OCI-LY7 (cell line): ENCODE measurements around the gene SRPRB. TPM values are rescaled to one million over a fixed set of nuclear protein-coding genes. Genes with fewer than 3 reads are reported as not detected.

Experiments used
- BruUV-seq: library from RNA; stranded (reverse); fragments of 400-500 nt; replicated peaks from 2 replicates; lab custom pipeline; 2021; lab: Mats Ljungman, UMichigan
- CTCF ChIA-PET: fragments of 300-600 bp; sonication (Branson Sonifier 250); formaldehyde crosslinking; loops from one replicate; lab custom pipeline; 2022; ENCODE audit warnings: antibody characterized with exemption; ENCODE audit not compliant: unreplicated experiment; lab: Charles Lee
- POLR2A ChIA-PET: fragments of 300-600 bp; sonication (Branson Sonifier 250); formaldehyde crosslinking; loops from one replicate; lab custom pipeline; 2022; ENCODE audit warnings: antibody characterized with exemption; lab: Charles Lee
- DNase-seq: peaks from one replicate; pipeline ENCODE4 v3.0.0-alpha.2; 2015; ENCODE audit warnings: low spot score
- H2AFZ ChIP-seq: fragments of 200-600 bp; sonication (generic), shearing (Covaris generic); 2 replicates; pipeline ENCODE4 v1.6.1; 2014; ENCODE audit warnings: mild to moderate bottlenecking, antibody characterized with exemption, low read length, moderate library complexity
- H3K27ac ChIP-seq: fragments of 200-600 bp; sonication (generic); 2 replicates; pipeline ENCODE4 v1.5.1; 2014; ENCODE audit warnings: mixed run types, low read depth, mild to moderate bottlenecking, moderate library complexity, low read length, inconsistent platforms; ENCODE audit not compliant: poor library complexity, severe bottlenecking
- H3K36me3 ChIP-seq: fragments of 200-600 bp; sonication (generic); 2 replicates; pipeline ENCODE4 v1.6.1; 2014; ENCODE audit warnings: mild to moderate bottlenecking, antibody characterized with exemption, low read length, moderate library complexity, mixed read lengths; ENCODE audit not compliant: insufficient read depth
- H3K4me1 ChIP-seq: fragments of 200-600 bp; sonication (generic); 2 replicates; pipeline ENCODE4 v1.5.1; 2014; ENCODE audit warnings: mild to moderate bottlenecking, low read length; ENCODE audit not compliant: insufficient read depth, poor library complexity, severe bottlenecking
- H3K4me2 ChIP-seq: fragments of 200-600 bp; sonication (generic); 2 replicates; pipeline ENCODE4 v1.6.1; 2014; ENCODE audit warnings: mild to moderate bottlenecking, low read length
- H3K4me3 ChIP-seq: fragments of 200-600 bp; sonication (generic); 2 replicates; pipeline ENCODE4 v1.5.1; 2014; ENCODE audit warnings: mild to moderate bottlenecking, low read depth, low read length; ENCODE audit not compliant: poor library complexity, severe bottlenecking
- H3K79me2 ChIP-seq: fragments of 200-600 bp; sonication (generic); 2 replicates; pipeline ENCODE4 v1.6.1; 2016; ENCODE audit warnings: low read depth, mild to moderate bottlenecking, low read length, moderate library complexity, mixed read lengths; ENCODE audit not compliant: insufficient read depth
- H3K9me2 ChIP-seq: fragments of 200-600 bp; sonication (generic); 2 replicates; pipeline ENCODE4 v1.6.1; 2016; ENCODE audit warnings: mild to moderate bottlenecking, low read length, mixed read lengths; ENCODE audit not compliant: insufficient read depth
- H3K9me3 ChIP-seq: fragments of 200-600 bp; sonication (generic); 2 replicates; pipeline ENCODE4 v1.6.1; 2014; ENCODE audit warnings: mild to moderate bottlenecking, mixed run types, low read length, mixed read lengths
- H4K20me1 ChIP-seq: fragments of 200-600 bp; sonication (generic); 2 replicates; pipeline ENCODE4 v1.6.1; 2014; ENCODE audit warnings: mild to moderate bottlenecking, antibody characterized with exemption, low read length, moderate library complexity, mixed read lengths; ENCODE audit not compliant: insufficient read depth
- CTCF ChIP-seq: fragments of 200-600 bp; sonication (generic); conservative IDR thresholded peaks from 2 replicates; pipeline ENCODE4 v1.5.1; 2014; ENCODE audit warnings: mild to moderate bottlenecking, antibody characterized with exemption, low read length, moderate library complexity, mixed read lengths
- EZH2phosphoT487 ChIP-seq: fragments of 200-600 bp; sonication (generic); IDR thresholded peaks from 2 replicates; pipeline ENCODE4 v1.6.1; 2018; ENCODE audit warnings: low read depth, borderline replicate concordance, mild to moderate bottlenecking, mixed run types, antibody characterized with exemption, low read length, moderate library complexity, mixed read lengths
- intact Hi-C: fragments of 100-400 bp; cut with micrococcal nuclease; formaldehyde crosslinking; loops from one replicate; pipeline ENCODE4 v1.10.0; 2022; ENCODE audit not compliant: unreplicated experiment
- total RNA-seq, 2 experiments: library from RNA; depleted of rRNA in 1 of 2; stranded (reverse); fragments of >200 nt in 1 of 2; shearing (Covaris generic) in 1 of 2; gene quantifications; 2 replicates each; pipeline ENCODE4 v1.2.3, GENCODE V29; 2014 to 2022

SRPRB gene
- total RNA-seq, 2 experiments from 2014 or later = 39.4 to 54.1 TPM

GRCh38 chr3:133781570-133781969 lies 24.0 kb upstream of the SRPRB start:
- no peak overlapping the region for H3K4me3 ChIP-seq
- no peaks in the 10 kb centered on the region for H3K9me2 ChIP-seq
- BruUV-seq = no TSS peak
- no peaks in the 10 kb centered on the region for H4K20me1 ChIP-seq
- H3K9me3 ChIP-seq = no peaks in the 10 kb centered on the region
- POLR2A ChIA-PET = interaction anchor here (0.6 to 0.8 kb wide), 3 partner anchors 9 to 13 kb away, joined by 3 to 4 read pairs (median 3); no protein-coding TSS in a partner anchor
- TF ChIP-seq CTCF (no peak), EZH2phosphoT487 (no peak)
- no peak overlapping the region for H3K27ac ChIP-seq
- no peak for DNase-seq
- no peaks in the 10 kb centered on the region for H3K79me2 ChIP-seq
- H3K36me3 ChIP-seq = no peaks in the 10 kb centered on the region
- H3K4me1 ChIP-seq = no peaks in the 10 kb centered on the region
- intact Hi-C loops = no loop called here
- no peak overlapping the region for H2AFZ ChIP-seq
- H3K4me2 ChIP-seq = no peak overlapping the region
- CTCF ChIA-PET = no interaction called here

GRCh38 chr3:133782454-133782853 lies 23.2 kb upstream of the SRPRB start:
- H2AFZ ChIP-seq = no peak overlapping the region
- ChIA-PET POLR2A (no interaction called here), CTCF (no interaction called here)
- no peaks in the 10 kb centered on the region for H3K79me2 ChIP-seq
- DNase-seq = no peak
- intact Hi-C loops = no loop called here
- no peak overlapping the region for H3K27ac ChIP-seq
- TF ChIP-seq EZH2phosphoT487 (no peak), CTCF (no peak)
- H3K9me2 ChIP-seq = no peaks in the 10 kb centered on the region
- BruUV-seq = no TSS peak
- no peaks in the 10 kb centered on the region for H3K36me3 ChIP-seq
- H3K4me1 ChIP-seq = no peaks in the 10 kb centered on the region
- H3K9me3 ChIP-seq = no peaks in the 10 kb centered on the region
- H3K4me3 ChIP-seq = no peak overlapping the region
- H4K20me1 ChIP-seq = no peaks in the 10 kb centered on the region
- H3K4me2 ChIP-seq = no peak overlapping the region

- H3K9me3 ChIP-seq = no peaks in the 10 kb centered on the region
- no peak overlapping the region for H3K4me2 ChIP-seq
- no peak overlapping the region for H3K27ac ChIP-seq
- intact Hi-C loops = no loop called here
- no peak overlapping the region for H2AFZ ChIP-seq
- H4K20me1 ChIP-seq = no peaks in the 10 kb centered on the region
- TF ChIP-seq CTCF = no peak
- no peak for TF ChIP-seq EZH2phosphoT487
- no peak for DNase-seq
- no TSS peak for BruUV-seq
- no peaks in the 10 kb centered on the region for H3K4me1 ChIP-seq
- no peaks in the 10 kb centered on the region for H3K79me2 ChIP-seq
- ChIA-PET CTCF (no interaction called here), POLR2A (interaction anchor here (1.1 kb wide), 1 partner anchor 36 kb away, joined by 4 read pairs; no protein-coding TSS in a partner anchor)
- H3K4me3 ChIP-seq = no peak overlapping the region
- H3K36me3 ChIP-seq = no peaks in the 10 kb centered on the region
- H3K9me2 ChIP-seq = no peaks in the 10 kb centered on the region
Measured at GRCh38 chr3:133783762-133784161, 21.9 kb upstream of the SRPRB start.
